NCI-H82 treated with DMSO at 0.1 percent for 48 hours (cell line): ENCODE measurements around the gene SGIP1.
"Not testable (repeated sequence)": the region's sequence is repeated elsewhere in the genome, so short reads cannot be mapped to it uniquely, and the experiment has no call there.

Experiments used
- DNase-seq: peaks from one replicate; lab custom pipeline; 2025; ENCODE audit not compliant: unreplicated experiment; lab: John Stamatoyannopoulos, UW

SGIP1 gene

GRCh38 chr1:66725885-66726665 is 192.1 kb downstream of the SGIP1 start:
- DNase-seq: peak; percentile 66

GRCh38 chr1:66728021-66728420 is 194.1 kb downstream of the SGIP1 start:
- no peak for DNase-seq

- not testable (repeated sequence) for DNase-seq
Observed at GRCh38 chr1:66728716-66729115, 194.8 kb downstream of the SGIP1 start.

GRCh38 chr1:66729119-66729518 is 195.2 kb downstream of the SGIP1 start:
- no peak for DNase-seq

GRCh38 chr1:66729523-66729922 is 195.6 kb downstream of the SGIP1 start:
- DNase-seq: no peak

- no peak for DNase-seq
Observed at GRCh38 chr1:66730462-66730861, 196.5 kb downstream of the SGIP1 start.

- DNase-seq: no peak
Observed at GRCh38 chr1:66731170-66731865, 197.4 kb downstream of the SGIP1 start.

GRCh38 chr1:66732407-66733166 is 198.6 kb downstream of the SGIP1 start:
- no peak for DNase-seq

GRCh38 chr1:66733348-66734017 is 199.5 kb downstream of the SGIP1 start:
- no peak for DNase-seq

- DNase-seq: not testable (repeated sequence)
Observed at GRCh38 chr1:66734531-66734930, 200.6 kb downstream of the SGIP1 start.

- no peak for DNase-seq
Observed at GRCh38 chr1:66737836-66738235, 203.9 kb downstream of the SGIP1 start.

- DNase-seq: no peak
Observed at GRCh38 chr1:66739401-66740157, 205.6 kb downstream of the SGIP1 start.

- no peak for DNase-seq
Observed at GRCh38 chr1:66745451-66745850, 211.5 kb downstream of the SGIP1 start.

- no peak for DNase-seq
Observed at GRCh38 chr1:66747501-66747900, 213.5 kb downstream of the SGIP1 start.

- no peak for DNase-seq
Observed at GRCh38 chr1:66750577-66750976, 216.6 kb downstream of the SGIP1 start.

GRCh38 chr1:66751160-66751559 is 217.2 kb downstream of the SGIP1 start:
- no peak for DNase-seq

- no peak for DNase-seq
Observed at GRCh38 chr1:66752000-66752592, 218.1 kb downstream of the SGIP1 start, which contains the start of gene DYNLT5. TSS of gene DYNLT5 (plus strand) at chr1:66752459. CDS start at chr1:66754659, 2,200 bp downstream.

GRCh38 chr1:66752671-66753371 is 218.9 kb downstream of the SGIP1 start:
- DNase-seq: no peak

- no peak for DNase-seq
Observed at GRCh38 chr1:66757722-66758240, 223.8 kb downstream of the SGIP1 start.
